OCI-M1 (cell line): Measurements from ENCODE around the gene HSP90B1.

Experiments used
- DNase-seq: peaks from one replicate; lab custom pipeline; 2025; lab: John Stamatoyannopoulos, UW

The HSP90B1 gene

GRCh38 chr12:103929046-103929783 is 995 bp upstream of the HSP90B1 start:
- peak; percentile 96 for DNase-seq

- DNase-seq: no peak
Measured at GRCh38 chr12:103929784-103930033, 501 bp upstream of the HSP90B1 start.

GRCh38 chr12:103930787-103931735 is 851 bp downstream of the HSP90B1 start:
- peak; percentile 66 for DNase-seq

- DNase-seq: no peak
Measured at GRCh38 chr12:103933237-103933636, 3.0 kb downstream of the HSP90B1 start.

- DNase-seq: no peak
Measured at GRCh38 chr12:103936679-103937078, 6.5 kb downstream of the HSP90B1 start.

GRCh38 chr12:103944964-103945363 is 14.8 kb downstream of the HSP90B1 start:
- no peak for DNase-seq

- peak; percentile 65 for DNase-seq
Measured at GRCh38 chr12:103947871-103948555, 17.8 kb downstream of the HSP90B1 start.

GRCh38 chr12:103948746-103949406 is 18.7 kb downstream of the HSP90B1 start:
- DNase-seq: no peak

GRCh38 chr12:103952497-103952896 is 22.3 kb downstream of the HSP90B1 start:
- no peak for DNase-seq

- peak; percentile 41 for DNase-seq
Measured at GRCh38 chr12:103955811-103956508, 25.8 kb downstream of the HSP90B1 start.

- DNase-seq: no peak
Measured at GRCh38 chr12:103956509-103957027, 26.4 kb downstream of the HSP90B1 start.

- no peak for DNase-seq
Measured at GRCh38 chr12:103957865-103958388, 27.7 kb downstream of the HSP90B1 start.

GRCh38 chr12:103958621-103959020 is 28.4 kb downstream of the HSP90B1 start:
- DNase-seq: no peak

- DNase-seq: no peak
Measured at GRCh38 chr12:103960616-103961227, 30.5 kb downstream of the HSP90B1 start.

- no peak for DNase-seq
Measured at GRCh38 chr12:103962493-103962892, 32.3 kb downstream of the HSP90B1 start.

- no peak for DNase-seq
Measured at GRCh38 chr12:103964805-103965204, 34.6 kb downstream of the HSP90B1 start.

GRCh38 chr12:103965255-103965589 is 35.0 kb downstream of the HSP90B1 start:
- no peak for DNase-seq

GRCh38 chr12:103965590-103966504 is 35.6 kb downstream of the HSP90B1 start, which contains the start of gene TDG:
TDG (plus strand) TSS chr12:103965872; CDS start chr12:103966038, 166 bp downstream.
- peak; percentile 98 for DNase-seq

- no peak for DNase-seq
Measured at GRCh38 chr12:103966736-103967135, 36.5 kb downstream of the HSP90B1 start.
